ENCODE results near the gene DLEC1.

DLEC1 gene

DNA sequence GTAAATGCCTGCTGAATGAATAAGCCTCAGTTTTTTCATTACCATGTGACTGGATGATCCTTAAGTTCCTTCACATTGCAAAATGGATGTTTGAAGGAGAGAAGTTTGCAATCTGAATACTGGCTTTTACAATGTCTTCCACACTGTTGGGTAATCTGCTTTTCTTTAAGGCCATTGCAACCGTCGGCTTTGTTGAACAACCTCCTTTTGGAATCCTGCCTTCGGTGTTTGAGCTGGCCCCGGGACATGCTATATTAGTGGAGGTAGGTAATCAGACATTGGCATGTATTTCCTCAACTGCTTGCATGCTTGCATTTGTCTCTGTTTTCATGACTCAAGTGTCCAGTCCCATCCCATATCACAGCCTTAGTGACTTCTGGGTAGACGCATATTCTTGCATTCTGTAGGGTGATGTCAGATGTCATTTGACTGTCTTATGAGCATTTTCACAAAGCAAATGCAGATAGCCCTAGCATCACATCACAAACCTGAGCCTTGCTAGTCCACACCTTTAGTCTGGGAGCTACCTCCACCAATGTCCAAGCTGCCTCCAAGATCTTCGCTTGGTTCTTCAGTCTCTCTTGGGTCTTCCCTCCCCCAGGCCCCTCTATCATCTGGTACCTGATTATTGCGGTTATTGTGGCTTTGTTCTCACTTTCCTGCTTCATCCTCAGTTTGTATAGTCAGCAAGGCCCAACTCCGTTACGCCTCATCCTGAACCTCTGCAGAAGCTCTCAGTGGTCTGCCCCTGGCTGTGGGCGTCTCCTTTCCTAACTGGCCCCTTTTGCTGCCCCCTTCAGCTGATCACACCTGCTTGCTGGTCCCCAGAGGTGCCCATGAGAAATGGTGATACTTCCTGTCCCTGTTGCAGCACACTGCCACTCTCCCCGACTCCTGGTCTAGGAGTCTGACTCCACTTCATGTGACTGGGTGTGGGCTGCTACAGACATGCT, 49.4 kb downstream of the DLEC1 start:
- no peak for DNase-seq

DNA sequence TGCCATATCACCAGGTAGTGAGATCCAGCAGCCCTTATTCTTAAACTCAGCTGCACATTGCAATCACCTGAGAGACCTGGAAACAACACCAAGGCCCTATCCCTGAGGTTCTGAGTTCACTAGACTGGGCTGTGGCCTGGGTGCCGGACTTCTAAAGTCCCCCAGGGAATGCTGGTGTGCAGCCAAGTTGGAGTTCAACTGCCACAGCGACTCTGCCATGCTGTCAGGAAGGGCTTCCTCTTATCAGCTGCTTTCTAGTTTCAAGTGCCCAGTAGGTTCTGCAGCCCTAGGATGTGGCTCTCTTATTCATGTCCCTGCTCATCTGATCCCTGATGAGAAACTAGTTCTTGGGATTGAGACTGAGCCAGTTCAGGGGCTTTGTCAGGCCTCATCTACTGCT, 50.2 kb downstream of the DLEC1 start:
- no peak for DNase-seq

DNA sequence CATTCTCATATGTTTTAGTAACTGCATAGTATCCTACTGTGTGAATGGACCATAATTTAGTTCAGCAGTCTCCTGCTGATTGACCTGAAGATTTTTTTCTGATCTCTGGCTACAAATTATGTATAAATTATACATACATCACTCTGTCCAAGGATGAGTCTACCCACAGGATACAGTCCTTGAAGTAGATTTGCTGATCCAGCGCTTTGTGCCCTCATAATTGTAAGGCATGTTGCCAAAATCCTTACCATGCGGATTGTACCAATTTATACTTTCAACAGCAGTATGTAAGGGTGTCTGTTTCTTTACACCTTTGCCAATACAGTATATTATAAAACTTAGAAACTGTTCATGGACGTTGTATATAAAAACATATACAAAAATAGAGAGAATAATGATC, 51.4 kb downstream of the DLEC1 start:
- DNase-seq = no peak

DNA sequence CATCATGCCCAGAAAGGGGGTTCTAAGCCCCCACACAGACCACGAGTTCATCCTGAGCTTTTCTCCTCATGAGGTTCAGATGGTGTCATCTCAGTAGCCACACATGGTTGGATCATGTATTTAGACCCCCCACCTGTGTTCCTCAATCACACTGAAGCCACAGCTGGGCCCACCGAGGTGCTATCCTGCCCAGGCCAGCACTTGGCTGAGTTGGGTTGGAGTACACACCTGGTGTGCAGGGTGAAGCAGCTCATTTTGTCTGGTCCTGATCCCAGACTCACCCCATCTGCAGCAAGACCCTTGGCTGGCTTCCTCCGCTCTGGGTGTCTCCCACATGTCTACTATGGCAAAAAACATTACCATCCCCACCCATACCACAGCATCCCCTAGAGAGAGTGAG, 56.0 kb downstream of the DLEC1 start:
- DNase-seq = no peak

DNA sequence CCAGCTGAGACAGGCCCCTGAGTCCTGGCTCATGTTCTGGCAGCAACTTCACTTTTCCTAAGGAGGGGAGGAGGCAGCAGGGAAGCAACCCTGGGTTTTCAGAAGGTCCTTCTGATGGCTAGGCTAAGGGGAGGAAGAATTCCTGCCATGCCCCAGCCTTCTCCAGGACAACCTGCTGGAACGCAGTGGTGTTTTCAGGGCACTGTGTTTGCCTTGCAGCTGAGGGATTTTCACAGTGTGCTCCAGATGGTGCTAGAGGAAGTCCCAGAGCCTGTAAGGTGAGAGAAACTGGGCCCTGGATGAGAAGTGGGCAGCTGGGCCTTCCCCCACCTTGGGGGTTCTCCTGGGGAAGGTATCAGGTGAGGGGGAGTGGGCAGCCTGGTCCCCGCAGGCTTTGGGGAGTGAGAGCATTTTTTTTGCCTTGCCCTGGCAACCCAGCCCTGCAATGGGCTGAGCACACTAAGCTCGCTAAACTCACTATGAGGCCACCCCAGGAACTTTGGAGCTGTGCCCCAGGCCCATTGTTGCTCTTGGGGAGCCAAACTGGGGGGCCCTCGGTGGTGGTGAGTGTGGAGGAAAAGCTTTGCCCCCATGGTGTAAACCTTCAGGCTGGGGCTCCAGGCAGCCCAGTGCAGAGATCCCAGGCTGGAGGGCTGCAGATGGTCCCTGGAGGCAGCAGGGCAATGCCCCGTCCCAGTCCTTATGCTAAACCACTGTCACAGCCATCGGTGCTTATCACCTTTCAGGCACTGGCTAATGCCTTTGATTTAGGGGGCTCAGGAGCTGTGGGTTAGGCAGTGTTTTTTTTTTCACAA, 56.9 kb downstream of the DLEC1 start:
- no peak for DNase-seq

DNA sequence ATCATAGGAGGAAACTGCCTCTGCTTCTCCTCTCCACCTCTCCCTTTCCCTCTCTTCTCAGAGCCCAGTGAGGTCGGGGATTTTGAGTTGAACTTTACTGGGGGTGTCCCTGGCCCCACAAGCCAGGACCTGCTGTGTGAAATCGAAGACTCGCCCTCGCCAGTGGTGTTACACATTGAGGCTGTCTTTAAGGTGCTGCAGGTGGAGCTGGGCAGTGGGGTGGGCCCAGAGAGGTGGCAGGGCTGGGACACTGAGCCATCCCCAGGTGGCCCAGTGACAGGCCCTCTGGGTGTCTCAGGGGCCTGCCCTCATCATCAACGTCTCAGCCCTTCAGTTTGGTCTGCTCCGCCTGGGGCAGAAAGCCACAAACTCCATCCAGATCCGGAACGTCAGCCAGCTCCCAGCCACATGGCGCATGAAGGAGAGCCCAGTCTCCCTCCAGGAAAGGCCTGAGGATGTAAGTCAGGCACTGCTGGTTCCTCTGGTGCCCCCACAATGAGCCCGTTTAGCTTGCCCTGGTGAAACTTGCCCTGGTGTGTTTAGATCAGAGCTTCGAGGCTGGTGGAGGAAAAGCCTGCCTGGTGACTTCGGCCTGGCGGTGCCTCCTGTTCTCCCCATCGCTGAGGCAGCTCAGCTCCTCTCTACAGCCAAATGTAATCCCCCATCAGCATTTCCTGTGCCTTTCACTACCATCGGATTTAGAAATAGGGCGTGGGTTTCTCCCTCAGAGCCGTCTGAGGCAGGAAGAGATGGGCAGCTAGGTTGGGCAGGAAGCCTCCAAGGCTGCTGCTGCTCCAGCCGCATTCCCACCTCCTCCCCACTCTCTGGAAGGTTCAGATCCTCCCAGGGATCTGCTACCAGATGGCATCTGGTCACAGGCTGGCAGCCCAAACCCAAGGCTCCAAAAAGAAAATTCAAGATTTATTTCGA, 58.7 kb downstream of the DLEC1 start:
- no peak for DNase-seq

DNA sequence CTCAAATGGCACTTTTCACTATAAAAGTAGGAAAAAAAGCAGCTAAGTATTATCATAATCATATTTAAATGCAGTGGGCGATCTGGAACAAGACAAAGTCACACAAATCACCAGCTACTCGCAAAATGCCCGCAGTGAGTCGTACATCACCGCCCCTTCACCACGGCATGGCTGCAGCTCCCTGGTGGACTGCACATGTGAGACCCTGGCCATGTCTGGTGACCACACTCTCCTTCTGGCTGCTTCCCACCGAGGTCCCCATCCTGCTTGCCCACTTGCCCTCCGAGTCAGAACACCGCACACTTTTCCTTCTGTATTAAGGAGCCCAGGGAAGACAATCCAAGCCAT, 59.3 kb downstream of the DLEC1 start:
- DNase-seq = no peak

DNA sequence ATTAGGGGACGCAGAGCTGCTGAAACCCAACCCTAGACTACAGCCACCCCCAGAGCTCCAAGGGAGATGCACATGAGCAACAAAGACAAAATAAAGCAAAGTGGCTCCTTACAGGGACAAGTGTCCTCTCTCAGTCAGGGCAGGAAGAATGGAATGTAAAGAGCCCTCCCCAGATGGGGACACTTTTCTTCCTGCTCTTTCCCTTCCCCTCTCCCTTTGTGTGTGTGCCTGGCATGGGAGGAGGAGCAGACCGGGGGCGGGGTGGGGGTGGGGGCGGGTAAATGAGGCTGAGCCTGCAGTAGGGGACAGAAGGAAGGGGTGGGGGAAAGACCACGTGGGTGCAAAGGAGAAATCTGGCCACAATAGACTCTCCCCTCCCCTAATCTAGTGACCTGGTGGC, 60.5 kb downstream of the DLEC1 start:
- no peak for DNase-seq

DNA sequence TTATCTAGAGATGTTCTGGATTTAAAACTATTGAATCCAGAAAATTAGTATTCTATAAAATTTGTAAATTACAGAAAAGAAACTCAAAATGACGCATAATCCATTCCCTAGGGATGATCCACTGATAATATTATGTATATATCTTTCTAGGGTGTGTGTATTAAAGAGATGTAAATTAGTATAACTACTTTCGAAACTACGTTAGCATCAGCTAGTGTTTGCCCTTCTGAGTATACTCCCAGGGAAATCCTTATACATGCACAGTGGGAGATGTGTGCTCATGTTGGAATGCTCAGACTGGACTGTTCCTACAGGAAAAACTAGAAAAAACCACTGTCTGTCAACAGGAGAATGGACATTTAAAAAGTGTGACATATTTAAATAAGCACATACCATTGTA, 61.5 kb downstream of the DLEC1 start:
- no peak for DNase-seq

DNA sequence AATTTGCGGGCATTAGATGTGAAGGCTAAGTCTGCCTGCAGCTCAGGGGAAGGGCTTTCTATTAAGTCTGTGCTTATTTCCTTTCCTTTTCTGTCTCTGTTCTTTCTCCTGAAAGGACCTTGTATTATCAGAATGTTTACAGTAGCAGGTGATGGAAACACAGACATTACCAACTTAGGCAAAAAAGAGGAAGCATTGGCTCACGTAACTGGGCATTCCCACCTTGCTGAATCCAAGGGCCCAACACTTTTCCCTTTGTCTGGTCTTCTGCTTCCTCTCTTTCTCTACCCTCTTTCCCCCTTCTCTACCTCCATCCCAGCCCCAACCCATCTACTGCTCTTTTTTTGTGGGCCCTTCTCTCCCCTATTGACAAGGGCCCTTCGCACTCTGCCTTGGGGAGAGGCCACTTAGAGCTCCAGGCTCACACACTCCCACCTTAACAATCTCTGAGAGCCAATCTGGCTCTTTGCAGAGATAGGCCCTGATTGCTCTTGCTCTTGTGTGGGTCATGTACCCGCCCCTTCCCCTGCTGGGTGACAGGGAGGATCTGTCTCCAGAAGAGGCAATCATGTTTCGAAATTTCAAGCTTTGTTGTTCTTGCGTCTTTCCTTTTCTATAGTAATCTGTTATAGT, 62.9 kb downstream of the DLEC1 start:
- no peak for DNase-seq

DNA sequence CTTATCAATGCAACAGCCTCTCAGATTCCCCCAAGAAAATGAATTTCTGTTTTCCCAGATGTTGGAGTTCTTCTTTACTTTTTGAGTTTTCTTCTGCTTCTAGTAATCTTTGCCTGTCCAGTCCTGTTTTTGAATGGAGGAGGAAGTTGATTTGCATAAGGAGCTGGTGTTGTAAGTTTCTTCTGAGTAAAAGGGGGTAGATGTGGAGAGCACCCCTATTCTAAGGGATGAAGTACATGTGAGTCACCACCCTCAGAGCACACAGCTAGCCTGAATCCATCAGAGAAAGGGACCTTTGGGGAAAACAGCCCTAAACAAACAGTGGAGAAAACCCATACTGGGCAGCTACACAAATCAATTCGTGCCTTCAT, 63.4 kb downstream of the DLEC1 start:
- no peak for DNase-seq

DNA sequence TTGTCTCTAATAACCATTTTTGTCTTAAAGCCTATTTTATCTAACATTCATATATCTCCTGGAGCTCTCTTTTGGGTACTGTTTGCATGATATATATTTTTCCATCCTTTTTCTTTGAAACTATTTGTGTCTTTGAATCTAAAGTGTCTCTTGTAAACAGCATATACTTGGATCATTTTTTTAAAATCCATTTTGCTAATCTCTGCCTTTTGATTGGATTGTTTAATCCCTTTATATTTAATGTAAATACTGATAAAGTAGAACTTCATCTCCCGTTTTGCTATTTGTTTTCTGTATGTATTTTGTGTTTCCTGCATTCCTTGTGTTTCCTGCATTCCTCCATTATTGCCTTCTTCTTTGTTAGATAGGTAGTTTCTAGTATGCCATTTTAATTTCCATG, 66.5 kb downstream of the DLEC1 start:
- DNase-seq = no peak

DNA sequence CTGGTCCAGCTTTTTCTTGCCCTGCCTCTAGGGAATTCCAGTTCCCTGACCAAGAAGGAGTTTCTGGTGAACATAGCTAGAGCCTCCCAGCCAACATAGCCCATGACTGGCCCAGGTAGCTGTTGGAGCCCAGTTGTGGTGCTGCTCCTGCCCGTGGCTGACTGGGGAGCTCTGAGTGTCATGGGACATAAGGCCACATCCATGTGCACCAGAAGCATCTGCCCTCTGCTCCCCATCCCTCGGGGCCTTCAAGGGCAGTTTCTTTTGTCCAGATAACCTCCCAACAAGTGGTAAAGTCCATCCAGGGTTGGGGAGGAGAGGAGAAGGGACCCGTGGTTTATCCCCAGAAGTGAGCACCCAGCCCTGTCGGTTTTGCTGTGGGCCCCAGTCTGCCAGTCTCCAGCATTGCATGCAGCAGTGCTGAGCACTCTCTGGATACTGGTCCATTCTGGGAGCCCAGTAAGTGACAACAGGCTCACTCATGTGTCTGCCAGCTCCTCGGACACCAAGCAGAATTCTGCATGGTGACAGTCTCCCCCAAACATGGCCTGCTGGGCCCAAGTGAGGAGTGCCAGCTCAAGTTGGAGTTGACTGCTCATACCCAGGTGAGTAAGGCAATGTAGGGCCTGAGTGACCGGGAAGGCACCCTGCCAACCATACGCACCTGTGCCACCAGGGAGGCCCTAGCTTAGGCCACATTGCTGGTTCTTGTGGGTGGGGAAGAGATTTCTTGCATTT, 69.1 kb downstream of the DLEC1 start:
- no peak for DNase-seq

DNA sequence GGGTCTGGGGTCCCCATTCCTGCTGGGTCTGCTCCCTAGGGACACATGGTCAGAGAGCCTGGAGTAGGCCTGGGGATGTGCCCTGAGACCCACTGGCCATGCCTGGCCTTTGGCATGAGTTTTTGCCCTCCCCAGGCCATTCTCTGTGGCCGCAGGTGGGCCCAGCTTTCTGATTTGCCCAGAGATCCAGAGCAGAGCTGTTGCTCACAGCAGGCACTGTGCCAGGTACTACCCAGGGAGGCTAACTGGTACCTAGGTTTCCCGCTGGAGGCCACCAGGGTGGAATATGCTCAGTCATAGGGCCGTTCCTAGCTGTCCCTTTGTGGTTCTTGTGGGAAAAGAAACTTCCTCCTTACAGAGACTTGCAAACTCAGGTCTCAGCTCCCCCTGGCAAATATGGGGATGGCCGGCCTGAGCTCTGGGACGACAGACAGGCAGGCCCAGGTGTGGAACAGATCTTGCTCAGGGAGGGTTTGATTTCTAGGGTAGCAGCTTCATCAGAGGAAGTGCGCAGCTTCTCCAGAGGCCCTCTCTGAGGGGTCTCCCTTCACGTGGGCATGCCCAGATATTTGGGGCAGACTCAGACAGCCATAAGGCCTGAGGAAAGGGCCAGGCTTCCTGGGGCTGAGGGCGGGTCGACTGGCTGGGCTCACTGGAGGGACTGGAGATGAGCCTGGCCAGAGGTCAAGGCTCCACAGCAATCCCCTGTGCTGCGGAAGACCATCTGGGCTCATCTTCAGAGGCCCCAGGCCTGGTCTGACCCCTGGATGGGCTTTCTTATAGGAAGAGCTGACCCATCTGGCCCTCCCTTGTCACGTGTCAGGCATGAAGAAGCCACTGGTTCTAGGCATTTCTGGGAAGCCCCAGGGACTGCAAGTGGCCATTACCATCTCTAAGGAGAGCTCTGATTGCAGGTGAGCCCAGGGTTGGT, 69.9 kb downstream of the DLEC1 start:
- no peak for DNase-seq

DNA sequence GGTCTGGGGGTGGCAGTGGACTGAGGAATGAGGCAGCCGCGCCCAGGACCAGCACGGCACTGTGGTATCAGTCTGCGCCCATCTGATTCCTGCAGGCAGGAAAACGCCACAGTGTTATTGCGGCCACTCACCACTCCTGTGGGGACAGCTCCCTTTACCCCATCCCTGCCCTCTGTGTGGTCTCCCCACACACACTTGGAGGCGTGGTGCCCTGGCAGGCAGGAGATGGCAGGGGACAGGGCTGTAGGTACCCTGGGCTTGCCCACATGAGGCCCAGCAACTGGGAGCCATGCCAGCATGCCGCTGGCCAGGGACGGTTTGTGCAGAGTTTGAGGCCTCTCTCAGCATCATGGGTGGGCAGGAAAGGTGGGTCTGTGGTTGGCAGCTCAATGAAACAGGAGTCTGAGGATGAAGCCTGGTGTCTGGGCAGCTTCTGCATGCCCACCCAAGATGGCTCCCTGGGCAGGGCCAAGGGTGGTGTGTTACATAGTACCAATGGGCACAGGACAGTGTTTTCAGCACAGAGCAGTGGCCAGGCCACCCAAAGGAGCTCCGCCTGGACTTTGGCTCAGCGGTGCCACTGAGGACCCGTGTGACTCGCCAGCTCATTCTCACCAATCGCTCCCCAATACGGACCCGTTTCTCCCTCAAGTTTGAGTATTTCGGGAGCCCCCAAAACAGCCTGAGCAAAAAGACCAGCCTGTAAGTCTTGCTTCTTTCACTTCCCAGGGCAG, 70.7 kb downstream of the DLEC1 start:
- no peak for DNase-seq

DNA sequence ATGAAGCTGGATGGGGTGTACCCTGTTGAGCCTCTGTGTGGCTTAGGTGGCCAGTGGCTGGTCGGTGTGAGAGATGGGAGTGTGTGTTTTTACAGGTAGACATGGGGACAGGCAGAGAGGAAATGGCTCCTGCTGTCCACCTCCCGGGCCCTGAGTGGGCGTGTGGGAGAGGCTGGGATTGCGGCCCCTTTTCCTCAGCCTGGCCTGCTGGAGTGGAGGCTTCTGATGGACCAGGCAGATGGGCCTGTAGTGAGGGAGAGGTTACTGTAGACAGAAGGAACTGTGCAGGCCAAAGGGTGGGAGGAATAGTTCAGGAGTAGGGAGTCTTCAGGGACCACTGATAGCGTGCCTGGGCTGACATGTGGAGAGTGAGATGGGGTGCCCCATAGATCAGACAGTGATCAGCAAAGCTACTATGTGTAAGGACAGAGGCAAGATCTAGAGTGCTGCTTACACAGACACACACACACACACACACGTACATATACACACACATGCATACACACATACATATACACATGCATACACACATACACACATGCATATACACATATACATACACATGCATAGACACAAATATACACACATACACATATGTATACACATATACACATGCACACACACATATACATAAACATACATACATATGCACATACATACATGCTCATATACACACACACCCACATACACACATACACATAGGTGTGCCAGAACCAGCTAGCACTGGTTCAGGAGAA, 71.5 kb downstream of the DLEC1 start:
- DNase-seq = no peak

DNA sequence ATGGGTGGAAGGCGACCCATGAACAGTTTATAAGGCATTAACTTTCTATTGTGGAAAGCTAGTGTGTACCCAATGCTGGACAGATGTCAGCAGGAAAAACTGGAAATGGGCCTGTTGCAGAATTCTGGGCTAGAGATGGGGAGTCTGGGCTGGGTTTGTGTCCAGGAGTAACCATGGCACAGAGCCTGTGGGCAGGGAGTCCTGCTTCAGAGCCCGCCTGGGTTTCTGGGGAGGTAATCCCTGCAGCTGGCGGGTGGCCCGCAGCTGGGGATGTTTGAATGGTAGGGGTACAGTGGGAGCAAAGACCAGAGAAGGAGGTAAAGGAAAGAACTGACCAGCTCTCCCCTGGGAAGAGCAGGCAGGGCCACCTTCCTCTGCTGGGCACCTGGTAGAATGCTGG, 72.2 kb downstream of the DLEC1 start:
- no peak for DNase-seq

DNA sequence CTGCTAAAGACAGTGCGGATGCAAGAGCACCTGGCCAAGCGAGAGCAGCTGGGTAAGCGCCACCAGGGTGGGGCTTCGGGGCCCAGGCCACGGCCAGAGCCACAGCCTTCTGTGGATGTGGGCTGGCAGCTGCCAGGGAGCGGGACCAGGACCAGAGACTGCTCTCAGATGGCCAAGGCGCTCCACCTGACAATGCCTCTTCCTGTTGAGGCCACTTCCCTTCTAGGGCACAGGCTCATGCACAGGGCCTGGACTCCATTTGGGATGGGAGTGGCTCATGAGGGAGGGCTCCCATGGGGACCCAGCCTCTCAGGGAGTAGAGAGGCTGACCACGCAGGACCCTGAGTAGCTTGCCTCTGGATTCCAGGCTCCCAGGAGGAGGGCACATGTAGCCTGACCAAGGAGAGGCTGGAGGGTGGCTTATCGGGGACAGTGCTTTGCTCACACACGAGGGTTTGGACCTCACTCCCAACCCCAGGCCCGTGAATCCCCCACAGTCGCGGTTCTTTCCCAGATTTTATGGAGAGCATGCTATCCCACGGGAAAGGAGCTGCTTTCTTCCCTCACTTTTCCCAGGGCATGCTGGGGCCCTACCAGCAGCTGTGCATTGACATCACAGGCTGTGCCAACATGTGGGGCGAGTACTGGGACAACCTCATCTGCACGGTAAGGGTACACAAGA, 72.8 kb downstream of the DLEC1 start:
- DNase-seq = no peak

DNA sequence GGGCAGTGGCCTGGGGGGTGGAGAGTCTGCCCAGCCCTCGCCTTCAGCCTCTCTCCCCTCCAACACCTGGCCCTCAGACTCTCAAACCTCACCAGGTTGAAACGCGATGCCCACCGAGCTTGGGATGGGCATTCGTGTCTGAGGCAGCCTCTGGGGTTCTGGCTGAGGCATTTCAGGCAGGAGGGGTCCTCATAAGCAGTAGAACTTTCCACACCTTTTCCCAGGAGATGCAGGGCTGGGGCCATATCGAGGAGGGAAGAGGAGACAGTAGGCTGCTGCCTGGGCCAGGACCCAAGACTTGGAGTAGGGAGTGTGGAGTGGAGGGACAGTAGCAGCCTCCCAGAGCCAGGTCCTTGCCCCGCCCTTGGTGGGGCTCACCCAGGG, 73.4 kb downstream of the DLEC1 start:
- DNase-seq = no peak

Data from activated CD4-positive, alpha-beta T cell treated with anti-CD3 and anti-CD28 coated beads, Interleukin-2, amount 50 U/mL, for 4 hours (primary cell).